HG02885 (cell line): ENCODE measurements around the gene ADCYAP1R1.

Experiments
- ATAC-seq: cut with Tn5 transposase; IDR thresholded peaks from one replicate; pipeline ENCODE4 v1.9.1; 2021; ENCODE audit warnings: mild to moderate bottlenecking; ENCODE audit not compliant: unreplicated experiment, poor library complexity

Gene ADCYAP1R1

GRCh38 chr7:31033674-31034300 lies 18.3 kb upstream of the ADCYAP1R1 start:
- no peak for ATAC-seq

- no peak for ATAC-seq
These were observed 15.2 kb upstream of the ADCYAP1R1 start for GRCh38 chr7:31036924-31037323.

- no peak for ATAC-seq
These were observed 9.0 kb upstream of the ADCYAP1R1 start for GRCh38 chr7:31043051-31043471.

- no peak for ATAC-seq
These were observed 7.6 kb upstream of the ADCYAP1R1 start for GRCh38 chr7:31044529-31044928.

- ATAC-seq, result no peak
These were observed 5.4 kb upstream of the ADCYAP1R1 start for GRCh38 chr7:31046723-31047122.

GRCh38 chr7:31047313-31048146 lies 4.6 kb upstream of the ADCYAP1R1 start:
- ATAC-seq, result no peak

GRCh38 chr7:31049005-31049765 lies 2.9 kb upstream of the ADCYAP1R1 start:
- ATAC-seq, result no peak

- no peak for ATAC-seq
These were observed 356 bp downstream of the ADCYAP1R1 start for GRCh38 chr7:31052487-31052840.

- no peak for ATAC-seq
These were observed 913 bp downstream of the ADCYAP1R1 start for GRCh38 chr7:31052841-31053601.

- no peak for ATAC-seq
These were observed 1.9 kb downstream of the ADCYAP1R1 start for GRCh38 chr7:31053986-31054385.

- ATAC-seq, result no peak
These were observed 2.6 kb downstream of the ADCYAP1R1 start for GRCh38 chr7:31054608-31055278.

GRCh38 chr7:31055471-31055870 lies 3.4 kb downstream of the ADCYAP1R1 start:
- ATAC-seq, result no peak

- no peak for ATAC-seq
These were observed 4.8 kb downstream of the ADCYAP1R1 start for GRCh38 chr7:31056775-31057346.

GRCh38 chr7:31058122-31058521 lies 6.0 kb downstream of the ADCYAP1R1 start:
- ATAC-seq, result no peak

- ATAC-seq, result no peak
These were observed 6.6 kb downstream of the ADCYAP1R1 start for GRCh38 chr7:31058688-31059087.

- ATAC-seq, result no peak
These were observed 7.4 kb downstream of the ADCYAP1R1 start for GRCh38 chr7:31059551-31059950.

- no peak for ATAC-seq
These were observed 9.1 kb downstream of the ADCYAP1R1 start for GRCh38 chr7:31061185-31061584.

GRCh38 chr7:31062746-31063435 lies 10.8 kb downstream of the ADCYAP1R1 start:
- no peak for ATAC-seq

- ATAC-seq, result no peak
These were observed 13.0 kb downstream of the ADCYAP1R1 start for GRCh38 chr7:31065021-31065593.
